HG03520 (cell line): ENCODE results near the gene GPR119.
"Not testable (repeated sequence)": the region's sequence is repeated elsewhere in the genome, so short reads cannot be mapped to it uniquely, and the experiment has no call there.

ENCODE experiments used
- ATAC-seq: cut with Tn5 transposase; IDR thresholded peaks from one replicate; pipeline ENCODE4 v1.9.1; 2021; ENCODE audit warnings: mild to moderate bottlenecking, moderate library complexity; ENCODE audit not compliant: unreplicated experiment

The GPR119 gene

GRCh38 chrX:130339408-130340222 lies 45.9 kb downstream of the GPR119 start, which contains the start of gene SLC25A14:
SLC25A14 (plus strand) TSS chrX:130339919; CDS start chrX:130340279, 360 bp downstream.
- peak; percentile 92 for ATAC-seq

GRCh38 chrX:130338869-130339268 lies 46.6 kb downstream of the GPR119 start:
- not testable (repeated sequence) for ATAC-seq

DNA sequence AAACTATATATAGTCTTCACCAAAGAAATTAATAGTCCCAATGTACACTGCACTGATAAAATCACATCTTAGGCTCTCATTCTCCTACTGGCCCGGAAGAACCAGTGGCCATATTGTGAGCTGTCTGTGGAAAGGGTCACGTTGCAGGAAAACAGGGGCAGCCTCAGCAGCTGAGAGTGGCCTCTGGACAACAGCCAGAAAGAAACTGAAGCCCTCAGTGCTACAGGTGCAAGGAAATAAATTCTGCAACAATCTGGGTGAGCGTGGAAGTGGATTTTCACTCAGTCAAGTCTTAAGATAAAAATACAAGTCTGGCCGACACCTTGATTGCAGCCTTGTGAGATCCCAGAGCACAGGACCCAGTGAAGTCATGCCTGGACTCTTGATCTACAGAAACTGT lies 48.9 kb downstream of the GPR119 start:
- ATAC-seq, result no peak
